Calu3 (cell line): ENCODE measurements around the gene PCDHA8. TPM values are rescaled to one million over a fixed set of nuclear protein-coding genes. Genes with fewer than 3 reads are reported as not detected.
"Not testable (repeated sequence)": the region's sequence is repeated elsewhere in the genome, so short reads cannot be mapped to it uniquely, and the experiment has no call there.

Source experiments
- BruUV-seq: library from RNA; stranded (reverse); fragments of 400-500 nt; replicated peaks from 2 replicates; lab custom pipeline; 2021; lab: Mats Ljungman, UMichigan
- CTCF ChIA-PET: fragments of 300-600 bp; sonication (Branson Sonifier 250); formaldehyde crosslinking; loops from one replicate; lab custom pipeline; 2022; ENCODE audit warnings: antibody characterized with exemption; lab: Charles Lee
- DNase-seq: peaks from one replicate; pipeline ENCODE4 v3.0.0; 2022
- H3K27ac Mint-ChIP-seq: one replicate; pipeline ENCODE4 v1.8.0; 2022; ENCODE audit warnings: mixed read lengths; ENCODE audit not compliant: unreplicated experiment
- H3K27me3 Mint-ChIP-seq: one replicate; pipeline ENCODE4 v1.8.0; 2022; ENCODE audit warnings: mixed read lengths; ENCODE audit not compliant: unreplicated experiment
- H3K36me3 Mint-ChIP-seq: one replicate; pipeline ENCODE4 v1.8.0; 2022; ENCODE audit warnings: mild to moderate bottlenecking, moderate library complexity, mixed read lengths; ENCODE audit not compliant: insufficient read depth, unreplicated experiment
- H3K4me1 Mint-ChIP-seq: one replicate; pipeline ENCODE4 v1.8.0; 2022; ENCODE audit warnings: mild to moderate bottlenecking, low read depth, mixed read lengths; ENCODE audit not compliant: unreplicated experiment
- H3K4me3 Mint-ChIP-seq: one replicate; pipeline ENCODE4 v1.8.0; 2022; ENCODE audit warnings: mild to moderate bottlenecking, low read depth, moderate library complexity, mixed read lengths; ENCODE audit not compliant: unreplicated experiment
- H3K9me3 Mint-ChIP-seq: one replicate; pipeline ENCODE4 v1.8.0; 2022; ENCODE audit warnings: low read depth, mixed read lengths; ENCODE audit not compliant: unreplicated experiment
- intact Hi-C: fragments of 100-400 bp; cut with micrococcal nuclease; formaldehyde crosslinking; loops from one replicate; pipeline ENCODE4 v1.10.0; 2022; ENCODE audit not compliant: unreplicated experiment
- total RNA-seq: library from RNA; stranded (reverse); gene quantifications from 2 replicates; pipeline ENCODE4 v1.2.3, GENCODE V29; 2022
- TF ChIP-seq, protein P1 (sequence below): fragments of 200-600 bp; IDR thresholded peaks from one replicate; pipeline ENCODE4 v1.8.0; 2022; ENCODE audit warnings: antibody characterized with exemption; ENCODE audit not compliant: unreplicated experiment

PCDHA8 gene
- total RNA-seq, 1 experiment from 2014 or later, result 1.3 TPM

DNA sequence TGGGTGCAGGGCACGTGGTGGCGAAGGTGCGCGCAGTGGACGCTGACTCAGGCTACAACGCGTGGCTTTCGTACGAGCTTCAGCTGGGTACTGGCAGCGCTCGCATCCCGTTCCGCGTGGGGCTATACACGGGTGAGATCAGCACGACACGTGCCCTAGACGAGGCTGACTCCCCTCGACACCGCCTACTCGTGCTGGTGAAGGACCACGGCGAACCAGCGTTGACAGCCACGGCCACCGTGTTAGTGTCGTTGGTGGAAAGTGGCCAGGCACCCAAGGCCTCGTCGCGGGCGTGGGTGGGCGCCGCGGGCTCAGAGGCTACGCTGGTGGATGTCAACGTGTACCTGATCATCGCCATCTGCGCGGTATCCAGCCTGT, 44.3 kb upstream of the PCDHA8 start:
- no TSS peak for BruUV-seq
- no peaks in the 10 kb centered on the region for H3K36me3 Mint-ChIP-seq
- H3K4me3 Mint-ChIP-seq, result no peak overlapping the region
- TF ChIP-seq, protein P1, sequence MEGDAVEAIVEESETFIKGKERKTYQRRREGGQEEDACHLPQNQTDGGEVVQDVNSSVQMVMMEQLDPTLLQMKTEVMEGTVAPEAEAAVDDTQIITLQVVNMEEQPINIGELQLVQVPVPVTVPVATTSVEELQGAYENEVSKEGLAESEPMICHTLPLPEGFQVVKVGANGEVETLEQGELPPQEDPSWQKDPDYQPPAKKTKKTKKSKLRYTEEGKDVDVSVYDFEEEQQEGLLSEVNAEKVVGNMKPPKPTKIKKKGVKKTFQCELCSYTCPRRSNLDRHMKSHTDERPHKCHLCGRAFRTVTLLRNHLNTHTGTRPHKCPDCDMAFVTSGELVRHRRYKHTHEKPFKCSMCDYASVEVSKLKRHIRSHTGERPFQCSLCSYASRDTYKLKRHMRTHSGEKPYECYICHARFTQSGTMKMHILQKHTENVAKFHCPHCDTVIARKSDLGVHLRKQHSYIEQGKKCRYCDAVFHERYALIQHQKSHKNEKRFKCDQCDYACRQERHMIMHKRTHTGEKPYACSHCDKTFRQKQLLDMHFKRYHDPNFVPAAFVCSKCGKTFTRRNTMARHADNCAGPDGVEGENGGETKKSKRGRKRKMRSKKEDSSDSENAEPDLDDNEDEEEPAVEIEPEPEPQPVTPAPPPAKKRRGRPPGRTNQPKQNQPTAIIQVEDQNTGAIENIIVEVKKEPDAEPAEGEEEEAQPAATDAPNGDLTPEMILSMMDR, result no peak
- H3K9me3 Mint-ChIP-seq, result peaks cover 11% of the 10 kb centered on the region
- CTCF ChIA-PET, result no interaction called here
- H3K4me1 Mint-ChIP-seq, result no peaks in the 10 kb centered on the region
- H3K27ac Mint-ChIP-seq, result no peak overlapping the region
- intact Hi-C loops, result no loop called here
- no peaks in the 10 kb centered on the region for H3K27me3 Mint-ChIP-seq
- DNase-seq, result no peak

DNA sequence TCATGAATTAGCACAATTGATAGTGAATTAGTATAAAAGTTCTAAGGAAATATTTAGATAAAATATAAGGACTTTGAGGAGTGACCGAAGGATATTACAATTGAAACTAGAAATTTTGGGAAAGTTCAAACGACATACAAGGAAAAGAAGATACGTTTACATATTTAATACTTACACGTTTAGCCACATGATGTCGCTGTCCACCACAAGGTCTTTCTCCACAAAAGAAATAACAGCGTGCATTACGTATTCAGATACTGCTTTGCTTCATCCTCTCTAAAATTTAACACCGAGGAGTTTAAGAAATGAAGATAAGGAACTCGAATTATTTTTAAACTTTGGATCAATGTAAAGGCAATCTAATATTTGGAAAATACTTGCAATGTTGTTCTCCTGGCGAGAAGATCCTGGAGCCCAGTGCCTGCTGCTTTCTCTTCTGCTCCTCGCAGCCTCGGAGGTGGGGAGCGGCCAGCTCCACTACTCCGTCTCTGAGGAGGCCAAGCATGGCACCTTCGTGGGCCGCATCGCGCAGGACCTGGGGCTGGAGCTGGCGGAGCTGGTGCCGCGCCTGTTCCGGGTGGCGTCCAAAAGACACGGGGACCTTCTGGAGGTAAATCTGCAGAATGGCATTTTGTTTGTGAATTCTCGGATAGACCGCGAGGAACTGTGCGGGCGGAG, 40.0 kb upstream of the PCDHA8 start, which contains the start of gene PCDHA3:
Gene PCDHA3 (plus strand): TSS at position 242 of the 678 bp plus-strand sequence.
- H3K9me3 Mint-ChIP-seq, result peaks cover 7% of the 10 kb centered on the region
- no peak within 1 kb of the TSS for H3K4me3 Mint-ChIP-seq
- intact Hi-C loops, result loop anchor here (10.0 kb wide), 1 partner anchor 754 kb away; no protein-coding TSS in a partner anchor
- DNase-seq, result no peak
- no peaks in the 10 kb centered on the region for H3K27me3 Mint-ChIP-seq
- TF ChIP-seq, protein P1, result no peak
- no TSS peak for BruUV-seq
- CTCF ChIA-PET, result no interaction called here
- H3K36me3 Mint-ChIP-seq, result peaks cover 5% of the 10 kb centered on the region
- no peak within 1 kb of the TSS for H3K27ac Mint-ChIP-seq
- H3K4me1 Mint-ChIP-seq, result no peaks in the 10 kb centered on the region

DNA sequence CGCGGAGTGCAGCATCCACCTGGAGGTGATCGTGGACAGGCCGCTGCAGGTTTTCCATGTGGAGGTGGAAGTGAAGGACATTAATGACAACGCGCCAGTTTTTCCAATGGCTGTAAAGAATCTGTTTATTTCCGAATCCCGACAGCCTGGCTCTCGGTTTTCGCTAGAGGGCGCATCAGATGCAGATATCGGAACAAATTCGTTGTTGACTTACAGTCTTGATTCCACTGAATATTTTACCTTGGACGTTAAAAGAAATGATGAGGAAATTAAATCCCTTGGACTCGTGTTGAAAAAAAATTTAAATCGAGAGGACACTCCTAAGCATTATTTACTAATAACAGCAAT, 39.5 kb upstream of the PCDHA8 start:
- Mint-ChIP-seq H3K27me3 (no peaks in the 10 kb centered on the region), H3K4me1 (no peaks in the 10 kb centered on the region), H3K9me3 (peaks cover 7% of the 10 kb centered on the region), H3K4me3 (no peak overlapping the region), H3K27ac (no peak overlapping the region), H3K36me3 (peaks cover 5% of the 10 kb centered on the region)
- no TSS peak for BruUV-seq
- TF ChIP-seq, protein P1, result no peak
- intact Hi-C loops, result loop anchor here (10.0 kb wide), 1 partner anchor 753 kb away; no protein-coding TSS in a partner anchor
- no peak for DNase-seq
- CTCF ChIA-PET, result no interaction called here

DNA sequence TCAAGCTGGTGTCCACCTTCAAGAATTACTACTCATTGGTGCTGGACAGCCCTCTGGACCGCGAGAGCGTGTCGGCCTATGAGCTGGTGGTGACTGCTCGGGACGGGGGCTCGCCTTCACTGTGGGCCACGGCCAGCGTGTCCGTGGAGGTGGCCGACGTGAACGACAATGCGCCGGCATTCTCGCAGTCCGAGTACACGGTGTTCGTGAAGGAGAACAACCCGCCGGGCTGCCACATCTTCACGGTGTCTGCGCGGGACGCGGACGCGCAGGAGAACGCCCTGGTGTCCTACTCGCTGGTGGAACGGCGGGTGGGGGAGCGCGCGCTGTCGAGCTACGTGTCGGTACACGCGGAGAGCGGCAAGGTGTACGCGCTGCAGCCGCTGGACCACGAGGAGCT, 38.6 kb upstream of the PCDHA8 start:
- H3K4me1 Mint-ChIP-seq, H3K27me3 Mint-ChIP-seq, H3K4me3 Mint-ChIP-seq, H3K27ac Mint-ChIP-seq, BruUV-seq, DNase-seq, CTCF ChIA-PET, H3K9me3 Mint-ChIP-seq: not testable (repeated sequence)
- intact Hi-C loops, result loop anchor here (10.0 kb wide), 1 partner anchor 752 kb away; no protein-coding TSS in a partner anchor
- peaks cover 12% of the 10 kb centered on the region for H3K36me3 Mint-ChIP-seq

DNA sequence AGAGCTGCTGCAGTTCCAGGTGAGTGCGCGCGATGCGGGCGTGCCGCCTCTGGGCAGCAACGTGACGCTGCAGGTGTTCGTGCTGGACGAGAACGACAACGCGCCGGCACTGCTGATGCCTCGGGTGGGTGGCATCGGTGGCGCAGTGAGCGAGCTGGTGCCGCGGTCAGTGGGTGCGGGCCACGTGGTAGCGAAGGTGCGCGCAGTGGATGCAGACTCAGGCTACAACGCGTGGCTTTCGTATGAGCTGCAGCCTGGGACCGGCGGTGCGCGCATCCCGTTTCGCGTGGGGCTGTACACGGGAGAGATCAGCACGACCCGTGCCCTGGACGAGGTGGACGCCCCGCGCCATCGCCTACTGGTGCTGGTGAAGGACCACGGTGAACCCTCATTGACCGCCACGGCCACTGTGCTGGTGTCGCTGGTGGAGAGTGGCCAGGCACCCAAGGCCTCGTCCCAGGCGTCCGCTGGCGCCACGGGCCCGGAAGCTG, 38.2 kb upstream of the PCDHA8 start:
- BruUV-seq, result no TSS peak
- Mint-ChIP-seq H3K27me3 (no peaks in the 10 kb centered on the region), H3K36me3 (peaks cover 15% of the 10 kb centered on the region), H3K9me3 (peaks cover 7% of the 10 kb centered on the region), H3K27ac (no peak overlapping the region), H3K4me1 (no peaks in the 10 kb centered on the region), H3K4me3 (no peak overlapping the region)
- CTCF ChIA-PET, result no interaction called here
- intact Hi-C loops, result loop anchor here (10.0 kb wide), 1 partner anchor 752 kb away; no protein-coding TSS in a partner anchor
- TF ChIP-seq, protein P1, result no peak
- DNase-seq, result no peak
